SK-N-SH treated with all-trans-retinoic acid at 6 μM for 48 hours (cell line): Measurements from ENCODE around the gene NFYA.

Source experiments
- ATAC-seq: fragments of 200-7000 bp; cut with Tn5 transposase; 3 replicates; pipeline ENCODE4 v1.9.1; 2020; ENCODE audit warnings: mild to moderate bottlenecking, moderate library complexity
- ARNTL ChIP-seq: fragments of 450-650 bp; formaldehyde crosslinking; IDR thresholded peaks from 2 replicates; pipeline ENCODE4 v1.5.0; 2020; ENCODE audit warnings: low read depth, mild to moderate bottlenecking, moderate library complexity, borderline replicate concordance
- BACH2 ChIP-seq: fragments of 250-450 bp; sonication (Bioruptor Pico); IDR thresholded peaks from 2 replicates; pipeline ENCODE4 v1.9.0; 2021; ENCODE audit warnings: mild to moderate bottlenecking, borderline replicate concordance
- CREB5 ChIP-seq: fragments of 250-450 bp; sonication (Bioruptor Pico); IDR thresholded peaks from 2 replicates; pipeline ENCODE4 v1.5.1; 2020; ENCODE audit warnings: low read depth, mild to moderate bottlenecking, moderate library complexity
- CSDC2 ChIP-seq: fragments of 250-450 bp; sonication (Bioruptor Pico); IDR thresholded peaks from 2 replicates; pipeline ENCODE4 v1.5.0; 2020; ENCODE audit warnings: mild to moderate bottlenecking, moderate library complexity
- CSRNP3 ChIP-seq: fragments of 250-450 bp; sonication (Bioruptor Pico); IDR thresholded peaks from 2 replicates; pipeline ENCODE4 v1.5.1; 2021; ENCODE audit warnings: mild to moderate bottlenecking, moderate library complexity
- ESRRG ChIP-seq: fragments of 250-450 bp; sonication (Bioruptor Pico); IDR thresholded peaks from 2 replicates; pipeline ENCODE4 v1.6.1; 2021; ENCODE audit warnings: mild to moderate bottlenecking
- GLIS3 ChIP-seq: fragments of 250-450 bp; sonication (Bioruptor Pico); IDR thresholded peaks from 2 replicates; pipeline ENCODE4 v1.5.0; 2020; ENCODE audit warnings: mild to moderate bottlenecking, moderate library complexity
- OSR1 ChIP-seq: fragments of 250-450 bp; sonication (Bioruptor Pico); IDR thresholded peaks from 2 replicates; pipeline ENCODE4 v1.8.0; 2022; ENCODE audit warnings: moderate library complexity, mild to moderate bottlenecking, inconsistent platforms
- PATZ1 ChIP-seq: fragments of 250-450 bp; sonication (Bioruptor Pico); IDR thresholded peaks from 2 replicates; pipeline ENCODE4 v1.8.0; 2020; ENCODE audit warnings: mild to moderate bottlenecking, moderate library complexity, borderline replicate concordance
- POU6F1 ChIP-seq: fragments of 250-450 bp; sonication (Bioruptor Pico); IDR thresholded peaks from 2 replicates; pipeline ENCODE4 v1.8.0; 2021; ENCODE audit warnings: low read depth, mild to moderate bottlenecking, moderate library complexity, borderline replicate concordance
- PPARA ChIP-seq: fragments of 250-450 bp; sonication (Bioruptor Pico); IDR thresholded peaks from 2 replicates; pipeline ENCODE4 v1.5.0; 2020; ENCODE audit warnings: mild to moderate bottlenecking, borderline replicate concordance
- RARB ChIP-seq: fragments of 250-450 bp; sonication (Bioruptor Pico); IDR thresholded peaks from 2 replicates; pipeline ENCODE4 v1.8.0; 2021; ENCODE audit warnings: mild to moderate bottlenecking, moderate library complexity
- SNAI2 ChIP-seq: fragments of 250-450 bp; sonication (Bioruptor Pico); IDR thresholded peaks from 2 replicates; pipeline ENCODE4 v1.5.0; 2020; ENCODE audit warnings: mild to moderate bottlenecking, moderate library complexity
- TSHZ2 ChIP-seq: fragments of 250-450 bp; sonication (Bioruptor Pico); IDR thresholded peaks from 2 replicates; pipeline ENCODE4 v1.5.0; 2020; ENCODE audit warnings: mild to moderate bottlenecking, moderate library complexity
- ZC3H10 ChIP-seq: fragments of 250-450 bp; sonication (Bioruptor Pico); IDR thresholded peaks from 2 replicates; pipeline ENCODE4 v1.5.1; 2021; ENCODE audit warnings: mild to moderate bottlenecking, moderate library complexity
- ZNF565 ChIP-seq: fragments of 450-650 bp; formaldehyde crosslinking; conservative IDR thresholded peaks from 2 replicates; pipeline ENCODE4 v1.5.0; 2020; ENCODE audit warnings: low read depth, mild to moderate bottlenecking, moderate library complexity
- ZNF8 ChIP-seq: fragments of 450-650 bp; formaldehyde crosslinking; IDR thresholded peaks from 2 replicates; pipeline ENCODE4 v1.5.0; 2020; ENCODE audit warnings: mild to moderate bottlenecking, moderate library complexity

NFYA gene

GRCh38 chr6:41074692-41075436 is 2.1 kb downstream of the NFYA start:
- TF ChIP-seq ESRRG (CRISPR knock-in tag) (no peak), OSR1 (CRISPR knock-in tag) (no peak), TSHZ2 (CRISPR knock-in tag) (no peak), CSDC2 (CRISPR knock-in tag) (no peak), PPARA (no peak), CREB5 (CRISPR knock-in tag) (no peak), CSRNP3 (no peak), GLIS3 (CRISPR knock-in tag) (no peak), ZC3H10 (CRISPR knock-in tag) (no peak), BACH2 (CRISPR knock-in tag) (no peak), RARB (CRISPR knock-in tag) (no peak), ZNF565 (CRISPR knock-in tag) (no peak)
- TF ChIP-seq, all 23 proteins: peak for 0

GRCh38 chr6:41075651-41076626 is 3.2 kb downstream of the NFYA start:
- no peak for ATAC-seq

More at GRCh38 chr6:41074692-41075436, 2.1 kb downstream of the NFYA start:
- no peak for ATAC-seq

More at GRCh38 chr6:41075651-41076626, 3.2 kb downstream of the NFYA start:
- TF ChIP-seq PATZ1 (CRISPR knock-in tag) (no peak), TSHZ2 (CRISPR knock-in tag) (no peak), POU6F1 (CRISPR knock-in tag) (no peak), SNAI2 (CRISPR knock-in tag) (no peak), OSR1 (CRISPR knock-in tag) (no peak), ARNTL (CRISPR knock-in tag) (no peak), CSDC2 (CRISPR knock-in tag) (no peak), ZNF8 (CRISPR knock-in tag) (no peak), GLIS3 (CRISPR knock-in tag) (no peak)
